Left ventricle myocardium inferior (tissue), 1 donor: ENCODE results near the gene DAB1. TPM values are rescaled to one million over a fixed set of nuclear protein-coding genes. Genes with fewer than 3 reads are reported as not detected.

Experiments
- DNase-seq: peaks from one replicate; pipeline ENCODE4 v3.0.0-alpha.2; 2020
- H3K27ac ChIP-seq: fragments of 200-600 bp; replicated peaks from 2 replicates; pipeline ENCODE4 v1.8.0; 2021
- H3K27me3 ChIP-seq: fragments of 200-600 bp; 2 replicates; pipeline ENCODE4 v1.8.0; 2021; ENCODE audit warnings: low read depth
- H3K36me3 ChIP-seq: fragments of 200-600 bp; 2 replicates; pipeline ENCODE4 v1.8.0; 2021
- H3K4me1 ChIP-seq: fragments of 200-600 bp; 2 replicates; pipeline ENCODE4 v1.8.0; 2021
- H3K4me3 ChIP-seq: fragments of 200-600 bp; 2 replicates; pipeline ENCODE4 v1.8.0; 2021; ENCODE audit warnings: mild to moderate bottlenecking, moderate library complexity
- H3K9me3 ChIP-seq: fragments of 200-600 bp; replicated peaks from 2 replicates; pipeline ENCODE4 v1.8.0; 2021
- CTCF ChIP-seq: fragments of 200-600 bp; IDR thresholded peaks from 2 replicates; pipeline ENCODE4 v1.8.0; 2021; ENCODE audit warnings: antibody characterized with exemption, mild to moderate bottlenecking, borderline replicate concordance
- intact Hi-C: fragments of 100-400 bp; cut with micrococcal nuclease; formaldehyde crosslinking; loops from one replicate; pipeline ENCODE4 v1.11.0; 2022
- total RNA-seq: library from RNA; stranded (reverse); fragmentation: NEBNext Ultra II Directional; extraction: Animal tissue kit (Norgen Biotek cat#: 25700); gene quantifications from one replicate; pipeline ENCODE4 v1.2.1, GENCODE V29; 2021
- donor health status: DM: no; HTN: yes; CAD: no; lungs with severe emphysema.

The DAB1 gene
- total RNA-seq, 1 donor from 2014 or later = 0.77 TPM

GRCh38 chr1:57017717-57018116 lies 406.1 kb downstream of the DAB1 start:
- intact Hi-C loops = no loop called here

GRCh38 chr1:57017200-57017599 lies 406.7 kb downstream of the DAB1 start:
- Histone ChIP-seq H3K4me3 (no peak overlapping the region), H3K27ac (no peak overlapping the region), H3K4me1 (peaks cover 19% of the 10 kb centered on the region), H3K27me3 (no peaks in the 10 kb centered on the region), H3K36me3 (no peaks in the 10 kb centered on the region), H3K9me3 (no peaks in the 10 kb centered on the region)
- no peak for TF ChIP-seq CTCF
- intact Hi-C loops = no loop called here
- DNase-seq = no peak

More at GRCh38 chr1:57017717-57018116, 406.1 kb downstream of the DAB1 start:
- Histone ChIP-seq H3K36me3 (no peaks in the 10 kb centered on the region), H3K9me3 (no peaks in the 10 kb centered on the region), H3K27me3 (no peaks in the 10 kb centered on the region), H3K4me1 (peaks cover 14% of the 10 kb centered on the region), H3K4me3 (no peak overlapping the region), H3K27ac (no peak overlapping the region)
- no peak for DNase-seq
- peak; percentile 17 for TF ChIP-seq CTCF

- H3K27ac ChIP-seq = no peak overlapping the region
- no peak for TF ChIP-seq CTCF
- peaks cover 23% of the 10 kb centered on the region for H3K4me1 ChIP-seq
- no peak for DNase-seq
- H3K36me3 ChIP-seq = no peaks in the 10 kb centered on the region
- no peaks in the 10 kb centered on the region for H3K27me3 ChIP-seq
- intact Hi-C loops = no loop called here
- H3K4me3 ChIP-seq = no peak overlapping the region
- no peaks in the 10 kb centered on the region for H3K9me3 ChIP-seq
These were observed 408.8 kb downstream of the DAB1 start for GRCh38 chr1:57015071-57015470.

GRCh38 chr1:57013522-57013921 lies 410.3 kb downstream of the DAB1 start:
- intact Hi-C loops = no loop called here
- H3K4me3 ChIP-seq = no peak overlapping the region
- H3K9me3 ChIP-seq = no peaks in the 10 kb centered on the region
- no peak overlapping the region for H3K27ac ChIP-seq
- peaks cover 23% of the 10 kb centered on the region for H3K4me1 ChIP-seq
- no peaks in the 10 kb centered on the region for H3K36me3 ChIP-seq
- DNase-seq = no peak
- TF ChIP-seq CTCF = no peak
- no peaks in the 10 kb centered on the region for H3K27me3 ChIP-seq

- no peak for DNase-seq
- no peaks in the 10 kb centered on the region for H3K9me3 ChIP-seq
- H3K4me3 ChIP-seq = no peak overlapping the region
- H3K36me3 ChIP-seq = no peaks in the 10 kb centered on the region
- H3K4me1 ChIP-seq = peaks cover 28% of the 10 kb centered on the region
- no peaks in the 10 kb centered on the region for H3K27me3 ChIP-seq
- intact Hi-C loops = no loop called here
- no peak overlapping the region for H3K27ac ChIP-seq
- no peak for TF ChIP-seq CTCF
These were observed 411.5 kb downstream of the DAB1 start for GRCh38 chr1:57012315-57012714.

- Histone ChIP-seq H3K27ac (no peak overlapping the region), H3K9me3 (no peaks in the 10 kb centered on the region), H3K27me3 (no peaks in the 10 kb centered on the region), H3K36me3 (no peaks in the 10 kb centered on the region), H3K4me1 (peaks cover 28% of the 10 kb centered on the region), H3K4me3 (no peak overlapping the region)
- DNase-seq = no peak
- TF ChIP-seq CTCF = no peak
- intact Hi-C loops = no loop called here
These were observed 413.3 kb downstream of the DAB1 start for GRCh38 chr1:57010511-57010910.
